BE2C (cell line): ENCODE measurements around the gene NRXN3.

Experiments
- DNase-seq: peaks from one replicate; pipeline ENCODE4 v3.0.0-alpha.2; 2020
- H3K27me3 ChIP-seq: fragments of 250-450 bp; sonication (Bioruptor Pico); 2 replicates; pipeline ENCODE4 v1.5.1; 2020; ENCODE audit warnings: mild to moderate bottlenecking
- H3K36me3 ChIP-seq: fragments of 250-450 bp; sonication (Bioruptor Pico); 2 replicates; pipeline ENCODE4 v1.5.1; 2020; ENCODE audit warnings: mild to moderate bottlenecking
- H3K4me1 ChIP-seq: fragments of 250-450 bp; sonication (Bioruptor Pico); 2 replicates; pipeline ENCODE4 v1.5.1; 2020
- H3K4me3 ChIP-seq: 2 replicates; pipeline ENCODE4 v1.5.1; 2011; ENCODE audit warnings: low read depth, low read length
- H3K9me3 ChIP-seq: fragments of 250-450 bp; sonication (Bioruptor Pico); 2 replicates; pipeline ENCODE4 v1.5.1; 2020
- CTCF ChIP-seq: IDR thresholded peaks from 2 replicates; pipeline ENCODE4 v1.5.1; 2012; ENCODE audit warnings: mild to moderate bottlenecking, low read depth, low read length

The NRXN3 gene

GRCh38 chr14:79443602-79444001 is 1273.4 kb downstream of the NRXN3 start:
- TF ChIP-seq CTCF, result no peak
- Histone ChIP-seq H3K9me3 (no peaks in the 10 kb centered on the region), H3K36me3 (no peaks in the 10 kb centered on the region), H3K27me3 (no peaks in the 10 kb centered on the region), H3K4me3 (no peak overlapping the region), H3K4me1 (no peaks in the 10 kb centered on the region)
- no peak for DNase-seq

- DNase-seq, result no peak
- TF ChIP-seq CTCF, result no peak
- H3K4me1 ChIP-seq, result no peaks in the 10 kb centered on the region
- no peaks in the 10 kb centered on the region for H3K27me3 ChIP-seq
- H3K4me3 ChIP-seq, result no peak overlapping the region
- no peaks in the 10 kb centered on the region for H3K36me3 ChIP-seq
- no peaks in the 10 kb centered on the region for H3K9me3 ChIP-seq
These were observed 1278.8 kb downstream of the NRXN3 start for GRCh38 chr14:79448960-79449359.

GRCh38 chr14:79451601-79452000 is 1281.4 kb downstream of the NRXN3 start:
- no peaks in the 10 kb centered on the region for H3K4me1 ChIP-seq
- no peak for DNase-seq
- no peaks in the 10 kb centered on the region for H3K9me3 ChIP-seq
- no peaks in the 10 kb centered on the region for H3K36me3 ChIP-seq
- no peak overlapping the region for H3K4me3 ChIP-seq
- TF ChIP-seq CTCF, result no peak
- H3K27me3 ChIP-seq, result no peaks in the 10 kb centered on the region

GRCh38 chr14:79453276-79453675 is 1283.1 kb downstream of the NRXN3 start:
- no peaks in the 10 kb centered on the region for H3K9me3 ChIP-seq
- DNase-seq, result no peak

GRCh38 chr14:79464468-79464867 is 1294.3 kb downstream of the NRXN3 start:
- Histone ChIP-seq H3K4me1 (no peaks in the 10 kb centered on the region), H3K9me3 (no peaks in the 10 kb centered on the region), H3K4me3 (no peak overlapping the region), H3K36me3 (no peaks in the 10 kb centered on the region), H3K27me3 (no peaks in the 10 kb centered on the region)
- DNase-seq, result no peak
- no peak for TF ChIP-seq CTCF

More at GRCh38 chr14:79453276-79453675, 1283.1 kb downstream of the NRXN3 start:
- Histone ChIP-seq H3K4me3 (no peak overlapping the region), H3K27me3 (no peaks in the 10 kb centered on the region), H3K4me1 (no peaks in the 10 kb centered on the region), H3K36me3 (no peaks in the 10 kb centered on the region)
- no peak for TF ChIP-seq CTCF

- DNase-seq, result no peak
- Histone ChIP-seq H3K9me3 (no peaks in the 10 kb centered on the region), H3K4me3 (no peak overlapping the region), H3K4me1 (no peaks in the 10 kb centered on the region), H3K27me3 (no peaks in the 10 kb centered on the region), H3K36me3 (no peaks in the 10 kb centered on the region)
- no peak for TF ChIP-seq CTCF
These were observed 1295.5 kb downstream of the NRXN3 start for GRCh38 chr14:79465651-79466050.
